ENCODE data around the gene PMPCA. TPM values are rescaled to one million over a fixed set of nuclear protein-coding genes. Genes with fewer than 3 reads are reported as not detected.

PMPCA gene
- total RNA-seq, 1 experiment from 2014 or later, result 116 TPM

DNA sequence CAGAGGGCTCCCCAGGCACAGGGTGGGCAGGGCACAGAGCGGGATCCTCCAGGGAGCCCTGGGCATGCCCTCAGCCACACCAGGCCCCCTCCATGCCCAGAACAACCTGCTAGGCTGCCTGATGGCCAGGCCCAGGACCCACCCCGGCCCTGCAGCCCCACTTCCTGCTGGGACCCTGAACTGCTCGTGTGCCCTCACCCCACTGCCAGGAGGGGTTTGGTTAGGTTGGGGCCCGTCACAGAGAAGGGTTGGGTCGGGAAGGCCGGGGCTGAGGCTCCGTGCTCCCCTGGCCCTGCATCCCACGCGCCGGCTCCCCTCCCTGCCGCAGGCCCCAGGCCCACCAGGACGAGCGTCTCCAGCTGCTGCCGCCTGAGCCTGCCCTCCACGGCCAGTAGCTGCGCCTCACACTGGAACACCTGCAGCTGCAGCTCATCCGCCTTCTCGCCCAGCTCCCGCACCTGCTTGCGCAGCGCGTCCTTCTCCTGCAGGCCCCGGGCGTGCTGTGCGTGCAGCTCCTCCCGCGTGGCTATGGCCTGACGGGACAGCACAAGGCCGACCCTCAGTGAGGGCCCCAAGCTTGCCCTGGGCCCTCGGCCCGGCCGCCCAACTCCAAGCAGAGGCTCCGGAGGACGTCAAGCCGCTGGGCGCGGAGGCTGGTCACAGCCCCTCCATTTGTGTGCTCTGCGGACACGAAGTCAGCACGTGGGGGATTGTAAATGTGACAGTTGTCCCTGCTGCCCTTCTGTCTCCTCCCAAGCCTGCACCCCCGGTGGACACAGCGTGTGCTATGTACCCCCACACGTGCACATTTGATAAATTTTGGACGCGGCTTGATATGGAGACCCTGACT, 42.9 kb upstream of the PMPCA start:
- H3K27ac ChIP-seq (ENCODE audit: low read depth, low read length), result no peak overlapping the region
- TF ChIP-seq CBX3 (IDR thresholded peaks at IDR 0.05; ENCODE audit: low read depth) (no peak), RAD21 (IDR thresholded peaks at IDR 0.05; ENCODE audit: low read depth) (no peak), JUND (IDR thresholded peaks at IDR 0.05) (no peak), SP1 (IDR thresholded peaks at IDR 0.05; ENCODE audit: low read depth) (no peak), POLR2A (IDR thresholded peaks at IDR 0.05; ENCODE audit: borderline replicate concordance, extremely low read depth, insufficient read depth, insufficient read length) (no peak), EZH2 (IDR thresholded peaks at IDR 0.05) (no peak), ZBTB33 (IDR thresholded peaks at IDR 0.05; ENCODE audit: extremely low read depth, insufficient replicate concordance, low read length) (no peak), REST (IDR thresholded peaks at IDR 0.05; ENCODE audit: low read depth) (no peak), EZH2phosphoT487 (IDR thresholded peaks at IDR 0.05; ENCODE audit: borderline replicate concordance) (no peak), EGR1 (IDR thresholded peaks at IDR 0.05; ENCODE audit: low read depth) (no peak), YY1 (IDR thresholded peaks at IDR 0.05; ENCODE audit: extremely low read depth, insufficient replicate concordance, low read depth, low read length) (no peak), ELF1 (IDR thresholded peaks at IDR 0.05; ENCODE audit: borderline replicate concordance, low read depth) (no peak), CEBPB (IDR thresholded peaks at IDR 0.05; ENCODE audit: low read depth) (no peak), SIN3A (IDR thresholded peaks at IDR 0.05; ENCODE audit: low read depth) (no peak)
- TF ChIP-seq, protein P1, sequence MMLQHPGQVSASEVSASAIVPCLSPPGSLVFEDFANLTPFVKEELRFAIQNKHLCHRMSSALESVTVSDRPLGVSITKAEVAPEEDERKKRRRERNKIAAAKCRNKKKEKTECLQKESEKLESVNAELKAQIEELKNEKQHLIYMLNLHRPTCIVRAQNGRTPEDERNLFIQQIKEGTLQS (IDR thresholded peaks at IDR 0.05), result no peak
- ChIA-PET POLR2A (no interaction called here), CTCF (no interaction called here), RAD21 (ENCODE audit: low non-redundant PET in 1 of 2, low total read pairs in 2 of 2, uncharacterized antibody in 2 of 2, unreplicated experiment in 2 of 2) (no interaction called here)
- intact Hi-C loops (cut with micrococcal nuclease), result no loop called here
- H3K9ac ChIP-seq (ENCODE audit: low read length), result no peak overlapping the region
- H3K4me1 ChIP-seq (ENCODE audit: control insufficient read depth in 1 of 2, insufficient read depth in 2 of 2, low read length in 2 of 2), result peaks cover 8 to 14% of the 10 kb centered on the region in 2 experiments
- no peaks in the 10 kb centered on the region for H3K36me3 ChIP-seq (ENCODE audit: control insufficient read depth in 1 of 2, insufficient read depth in 2 of 2, low read length in 2 of 2)
- H3K4me3 ChIP-seq (replicated peaks in 1 of 2; ENCODE audit: low read depth in 1 of 2, low read length in 2 of 2), result no peak overlapping the region
- no peaks in the 10 kb centered on the region for H3K9me2 ChIP-seq (ENCODE audit: insufficient read depth)
- no peaks in the 10 kb centered on the region for H3K9me3 ChIP-seq (ENCODE audit: control insufficient read depth in 1 of 2, insufficient read depth in 1 of 2, low read depth in 1 of 2, low read length in 2 of 2)
- no peak overlapping the region for H2AFZ ChIP-seq (ENCODE audit: low read depth, low read length, poor library complexity, severe bottlenecking)
- no peaks in the 10 kb centered on the region for H4K20me1 ChIP-seq (ENCODE audit: insufficient read depth)
- H3K79me2 ChIP-seq (ENCODE audit: insufficient read depth, low read length), result no peaks in the 10 kb centered on the region
- ATAC-seq (no peak), DNase-seq (ENCODE audit: low read depth, low spot score) (no peak)
- no TSS peak for BruUV-seq (replicated peaks)
- H3K4me2 ChIP-seq (ENCODE audit: low read length), result no peak overlapping the region
- no peaks in the 10 kb centered on the region for H3K27me3 ChIP-seq (ENCODE audit: insufficient read depth, low read length)
